ENCODE results near the gene TMEM181. TPM values are rescaled to one million over a fixed set of nuclear protein-coding genes. Genes with fewer than 3 reads are reported as not detected.
A peak's percentile ranks its signal among the peaks of the same experiment; 100 is the strongest.

The TMEM181 gene
- total and polyA plus RNA-seq, 2 of the 13 experiments (the other 11 are each of a cell fraction or from before 2014, with no cell fraction given): 59.1 to 108 TPM

DNA sequence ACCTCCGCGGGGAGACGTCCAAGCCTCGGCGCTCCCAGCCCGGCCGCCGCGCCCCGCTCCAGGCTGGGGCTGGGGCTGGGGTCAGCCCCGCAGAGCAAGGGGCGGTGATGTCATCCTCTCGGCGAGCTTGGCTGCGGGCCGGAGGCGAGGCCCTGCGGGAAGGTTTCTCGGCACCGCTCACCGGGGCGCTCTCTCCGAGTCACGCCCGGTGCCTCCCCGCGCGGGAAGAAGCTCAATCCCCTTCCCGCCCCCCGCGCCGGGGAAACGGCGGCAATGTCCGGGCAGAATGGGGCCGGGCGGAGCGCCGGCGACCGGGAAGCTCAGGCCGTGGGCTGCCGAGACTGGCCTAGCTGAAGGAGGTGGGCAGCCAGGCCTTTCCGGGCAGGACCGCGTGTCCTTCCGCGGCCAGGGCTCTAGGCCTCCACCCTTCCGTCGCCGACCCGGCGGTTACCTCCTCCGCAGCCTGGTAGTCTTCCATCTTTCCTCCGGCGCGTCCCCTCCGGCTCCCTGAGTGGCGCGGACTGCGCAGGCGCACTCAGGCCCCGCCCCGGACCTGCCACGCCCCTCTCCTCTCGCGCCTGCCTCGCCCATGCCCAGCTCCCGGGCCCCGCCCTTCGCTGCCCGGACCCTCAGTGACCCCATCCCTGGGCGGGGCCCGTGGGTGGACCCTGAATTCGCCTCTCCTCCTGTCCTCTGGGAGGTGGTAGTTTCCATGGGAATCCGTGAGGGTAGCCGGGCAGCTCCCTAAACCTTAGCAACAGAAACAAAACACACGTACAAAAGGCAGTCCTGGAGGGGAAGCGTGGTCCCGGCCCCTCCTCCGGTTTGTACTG lies 84.6 kb downstream of the TMEM181 start, which contains the start of gene DYNLT1 (continued):
- peak; percentile 30; the same call in 1 of the 2 replicates for TF ChIP-seq GFI1 (CRISPR knock-in tag; IDR thresholded peaks at IDR 0.05; ENCODE audit: borderline replicate concordance)
- no peak for TF ChIP-seq TBL1XR1 (IDR thresholded peaks at IDR 0.05; ENCODE audit: borderline replicate concordance, low read length, partially characterized antibody)
- TF ChIP-seq ZNF776 (CRISPR knock-in tag; IDR thresholded peaks at IDR 0.05): peak; percentile 97
- TF ChIP-seq, protein P1, sequence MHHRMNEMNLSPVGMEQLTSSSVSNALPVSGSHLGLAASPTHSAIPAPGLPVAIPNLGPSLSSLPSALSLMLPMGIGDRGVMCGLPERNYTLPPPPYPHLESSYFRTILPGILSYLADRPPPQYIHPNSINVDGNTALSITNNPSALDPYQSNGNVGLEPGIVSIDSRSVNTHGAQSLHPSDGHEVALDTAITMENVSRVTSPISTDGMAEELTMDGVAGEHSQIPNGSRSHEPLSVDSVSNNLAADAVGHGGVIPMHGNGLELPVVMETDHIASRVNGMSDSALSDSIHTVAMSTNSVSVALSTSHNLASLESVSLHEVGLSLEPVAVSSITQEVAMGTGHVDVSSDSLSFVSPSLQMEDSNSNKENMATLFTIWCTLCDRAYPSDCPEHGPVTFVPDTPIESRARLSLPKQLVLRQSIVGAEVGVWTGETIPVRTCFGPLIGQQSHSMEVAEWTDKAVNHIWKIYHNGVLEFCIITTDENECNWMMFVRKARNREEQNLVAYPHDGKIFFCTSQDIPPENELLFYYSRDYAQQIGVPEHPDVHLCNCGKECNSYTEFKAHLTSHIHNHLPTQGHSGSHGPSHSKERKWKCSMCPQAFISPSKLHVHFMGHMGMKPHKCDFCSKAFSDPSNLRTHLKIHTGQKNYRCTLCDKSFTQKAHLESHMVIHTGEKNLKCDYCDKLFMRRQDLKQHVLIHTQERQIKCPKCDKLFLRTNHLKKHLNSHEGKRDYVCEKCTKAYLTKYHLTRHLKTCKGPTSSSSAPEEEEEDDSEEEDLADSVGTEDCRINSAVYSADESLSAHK (CRISPR knock-in tag; IDR thresholded peaks at IDR 0.05; ENCODE audit: borderline replicate concordance): peak; percentile 70; the same call in 1 of the 2 replicates
- TF ChIP-seq ZBTB25 (CRISPR knock-in tag; IDR thresholded peaks at IDR 0.05): peak; percentile 70
- TF ChIP-seq TBX2 (CRISPR knock-in tag; IDR thresholded peaks at IDR 0.05; ENCODE audit: borderline replicate concordance): peak; percentile 89
- TF ChIP-seq KLF13 (CRISPR knock-in tag; IDR thresholded peaks at IDR 0.05): 0 out of 2 replicates have a peak, but pooled peaks have one; percentile 43
- TF ChIP-seq ZNF552 (CRISPR knock-in tag; IDR thresholded peaks at IDR 0.05; ENCODE audit: borderline replicate concordance): peak; percentile 67; the same call in 1 of the 2 replicates
- peak; percentile 87 for TF ChIP-seq ZBTB42 (CRISPR knock-in tag; IDR thresholded peaks at IDR 0.05)
- peak; percentile 64 for TF ChIP-seq E2F1 (CRISPR knock-in tag; IDR thresholded peaks at IDR 0.05)
- TF ChIP-seq CBX5 (CRISPR knock-in tag; IDR thresholded peaks at IDR 0.05; ENCODE audit: borderline replicate concordance): no peak; the same call in 1 of the 2 replicates
- TF ChIP-seq, protein P2, sequence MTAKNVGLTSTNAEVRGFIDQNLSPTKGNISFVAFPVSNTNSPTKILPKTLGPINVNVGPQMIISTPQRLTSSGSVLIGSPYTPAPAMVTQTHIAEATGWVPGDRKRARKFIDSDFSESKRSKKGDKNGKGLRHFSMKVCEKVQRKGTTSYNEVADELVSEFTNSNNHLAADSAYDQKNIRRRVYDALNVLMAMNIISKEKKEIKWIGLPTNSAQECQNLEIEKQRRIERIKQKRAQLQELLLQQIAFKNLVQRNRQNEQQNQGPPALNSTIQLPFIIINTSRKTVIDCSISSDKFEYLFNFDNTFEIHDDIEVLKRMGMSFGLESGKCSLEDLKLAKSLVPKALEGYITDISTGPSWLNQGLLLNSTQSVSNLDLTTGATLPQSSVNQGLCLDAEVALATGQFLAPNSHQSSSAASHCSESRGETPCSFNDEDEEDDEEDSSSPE (CRISPR knock-in tag; IDR thresholded peaks at IDR 0.05): peak; percentile 79
- 0 out of 2 replicates have a peak, but pooled peaks have one; percentile 48 for TF ChIP-seq PREB (CRISPR knock-in tag; IDR thresholded peaks at IDR 0.05)
- TF ChIP-seq ZNF18 (CRISPR knock-in tag; IDR thresholded peaks at IDR 0.05; ENCODE audit: insufficient replicate concordance): peak; percentile 87
- TF ChIP-seq ZNF850 (CRISPR knock-in tag; conservative IDR thresholded peaks at IDR 0.05): peak; percentile 65; the same call in 1 of the 2 replicates
- TF ChIP-seq ELF3 (CRISPR knock-in tag; IDR thresholded peaks at IDR 0.05): peak; percentile 1
- TF ChIP-seq ZNF333 (CRISPR knock-in tag; IDR thresholded peaks at IDR 0.05; ENCODE audit: borderline replicate concordance): peak; percentile 75; the same call in 1 of the 2 replicates
- TF ChIP-seq HDAC6 (IDR thresholded peaks at IDR 0.05; ENCODE audit: low read depth, low read length): no peak

Data from HepG2 (cell line).